Loucy (cell line): ENCODE data around the gene MEFV.

Experiments
- H2AFZ ChIP-seq: fragments of 200-600 bp; sonication (generic); 2 replicates; pipeline ENCODE4 v1.6.0; 2016; ENCODE audit warnings: antibody characterized with exemption, mild to moderate bottlenecking, low read length, moderate library complexity
- H3F3A ChIP-seq: fragments of 200-600 bp; 2 replicates; pipeline ENCODE4 v1.6.0; 2016; ENCODE audit warnings: antibody characterized with exemption, low read depth, mild to moderate bottlenecking
- H3K27me3 ChIP-seq: fragments of 200-600 bp; sonication (generic); 2 replicates; pipeline ENCODE4 v1.6.1; 2014; ENCODE audit warnings: low read length, mild to moderate bottlenecking; ENCODE audit not compliant: insufficient read depth, poor library complexity, severe bottlenecking
- H3K36me3 ChIP-seq: fragments of 200-600 bp; sonication (generic); 2 replicates; pipeline ENCODE4 v1.6.1; 2016; ENCODE audit warnings: low read length; ENCODE audit not compliant: insufficient read depth
- H3K4me1 ChIP-seq: fragments of 200-600 bp; sonication (generic); 2 replicates; pipeline ENCODE4 v1.5.1; 2014; ENCODE audit warnings: low read length, mild to moderate bottlenecking; ENCODE audit not compliant: insufficient read depth, poor library complexity, severe bottlenecking
- H3K4me2 ChIP-seq: fragments of 200-600 bp; sonication (generic); 2 replicates; pipeline ENCODE4 v1.6.0; 2014; ENCODE audit warnings: antibody characterized with exemption, low read length, low read depth, mild to moderate bottlenecking; ENCODE audit not compliant: poor library complexity, severe bottlenecking
- H3K4me3 ChIP-seq: fragments of 200-600 bp; sonication (generic); 2 replicates; pipeline ENCODE4 v1.5.1; 2014; ENCODE audit warnings: low read length, mild to moderate bottlenecking, mixed read lengths; ENCODE audit not compliant: poor library complexity, severe bottlenecking
- H3K79me2 ChIP-seq: fragments of 200-600 bp; sonication (generic); 2 replicates; pipeline ENCODE4 v1.6.1; 2014; ENCODE audit warnings: low read length; ENCODE audit not compliant: insufficient read depth
- H3K9ac ChIP-seq: fragments of 200-600 bp; sonication (generic); 2 replicates; pipeline ENCODE4 v1.6.0; 2014; ENCODE audit warnings: mild to moderate bottlenecking, low read depth, low read length, moderate library complexity; ENCODE audit not compliant: poor library complexity, severe bottlenecking
- H3K9me2 ChIP-seq: fragments of 200-600 bp; sonication (generic); replicated peaks from 2 replicates; pipeline ENCODE4 v1.6.1; 2016; ENCODE audit warnings: low read depth, low read length, mixed read lengths
- H3K9me3 ChIP-seq: fragments of 200-600 bp; sonication (generic); 2 replicates; pipeline ENCODE4 v1.6.1; 2014; ENCODE audit warnings: mild to moderate bottlenecking, antibody characterized with exemption, low read length, low read depth; ENCODE audit not compliant: insufficient read depth
- H4K20me1 ChIP-seq: fragments of 200-600 bp; sonication (generic); 2 replicates; pipeline ENCODE4 v1.6.0; 2014; ENCODE audit warnings: antibody characterized with exemption, low read length, mild to moderate bottlenecking; ENCODE audit not compliant: insufficient read depth, poor library complexity, severe bottlenecking
- CTCF ChIP-seq: fragments of 200-600 bp; sonication (generic); conservative IDR thresholded peaks from 2 replicates; pipeline ENCODE4 v1.5.1; 2014; ENCODE audit warnings: mild to moderate bottlenecking, antibody characterized with exemption, low read length
- EZH2phosphoT487 ChIP-seq: fragments of 200-600 bp; IDR thresholded peaks from 2 replicates; pipeline ENCODE4 v1.6.1; 2018; ENCODE audit warnings: antibody characterized with exemption, mild to moderate bottlenecking, moderate library complexity, borderline replicate concordance

MEFV gene

GRCh38 chr16:3281222-3281820, 24.9 kb upstream of the MEFV start:
- no peaks in the 10 kb centered on the region for H3K27me3 ChIP-seq
- peak overlapping the region; percentile 89 for H3K4me3 ChIP-seq
- peaks cover 15% of the 10 kb centered on the region for H4K20me1 ChIP-seq
- no peak overlapping the region for H3K9ac ChIP-seq
- no peaks in the 10 kb centered on the region for H3K4me1 ChIP-seq
- no peak overlapping the region for H2AFZ ChIP-seq
- no peaks in the 10 kb centered on the region for H3K36me3 ChIP-seq
- H3F3A ChIP-seq, result no peaks in the 10 kb centered on the region
- TF ChIP-seq CTCF (no peak), EZH2phosphoT487 (no peak)
- no peaks in the 10 kb centered on the region for H3K9me2 ChIP-seq
- H3K79me2 ChIP-seq, result peaks cover 30% of the 10 kb centered on the region
- no peaks in the 10 kb centered on the region for H3K9me3 ChIP-seq
- H3K4me2 ChIP-seq, result peak overlapping the region; percentile 76

GRCh38 chr16:3276679-3277078, 20.2 kb upstream of the MEFV start:
- no peaks in the 10 kb centered on the region for H3F3A ChIP-seq
- H3K4me3 ChIP-seq, result no peak overlapping the region
- no peaks in the 10 kb centered on the region for H3K9me2 ChIP-seq
- TF ChIP-seq CTCF, result no peak
- H3K4me1 ChIP-seq, result no peaks in the 10 kb centered on the region
- H3K27me3 ChIP-seq, result no peaks in the 10 kb centered on the region
- no peaks in the 10 kb centered on the region for H3K9me3 ChIP-seq
- no peaks in the 10 kb centered on the region for H3K36me3 ChIP-seq
- no peak overlapping the region for H3K4me2 ChIP-seq
- no peaks in the 10 kb centered on the region for H3K79me2 ChIP-seq
- H4K20me1 ChIP-seq, result no peaks in the 10 kb centered on the region
- no peak overlapping the region for H3K9ac ChIP-seq
- H2AFZ ChIP-seq, result no peak overlapping the region

- H3K4me3 ChIP-seq, result no peak overlapping the region
- peak overlapping the region; percentile 52 for H3K9ac ChIP-seq
- no peaks in the 10 kb centered on the region for H3K27me3 ChIP-seq
- TF ChIP-seq EZH2phosphoT487, result no peak
- no peak for TF ChIP-seq CTCF
- no peaks in the 10 kb centered on the region for H3K9me3 ChIP-seq
- no peaks in the 10 kb centered on the region for H4K20me1 ChIP-seq
- H3K9me2 ChIP-seq, result no peaks in the 10 kb centered on the region
- H2AFZ ChIP-seq, result peak overlapping the region; percentile 41
- H3K79me2 ChIP-seq, result no peaks in the 10 kb centered on the region
- no peaks in the 10 kb centered on the region for H3K36me3 ChIP-seq
- no peaks in the 10 kb centered on the region for H3F3A ChIP-seq
- H3K4me1 ChIP-seq, result no peaks in the 10 kb centered on the region
- peak overlapping the region; percentile 53 for H3K4me2 ChIP-seq
Observed at GRCh38 chr16:3274947-3275346, 18.5 kb upstream of the MEFV start.
